Vagina (tissue), 2 donors: Measurements from ENCODE around the gene ACP3. TPM values are rescaled to one million over a fixed set of nuclear protein-coding genes. Genes with fewer than 3 reads are reported as not detected.

Experiments
- DNase-seq, 2 donors: peaks; one replicate each; pipeline ENCODE4 v3.0.0-alpha.2; 2017; ENCODE audit errors: extremely low spot score in 2 of 2
- H3K27ac ChIP-seq: fragments of 200-600 bp; sonication (generic); one replicate; pipeline ENCODE4 v1.5.1; 2019
- H3K27me3 ChIP-seq: fragments of 200-600 bp; sonication (generic); one replicate; pipeline ENCODE4 v1.5.1; 2019
- H3K36me3 ChIP-seq, 2 donors: fragments of 200-600 bp; sonication (generic); one replicate each; pipeline ENCODE4 v1.5.1; 2017 to 2019
- H3K4me1 ChIP-seq: fragments of 200-600 bp; sonication (generic); one replicate; pipeline ENCODE4 v1.5.1; 2019
- H3K4me3 ChIP-seq, 2 donors: fragments of 200-600 bp; sonication (generic); 1 replicate in 1 of 2; 2 replicates in 1 of 2; pipeline ENCODE4 v1.5.1; 2016 to 2019
- H3K9me3 ChIP-seq: fragments of 200-600 bp; sonication (generic); one replicate; pipeline ENCODE4 v1.5.1; 2019
- CTCF ChIP-seq, 3 experiments: fragments of 450-650 bp in 2 of 3; fragments of 200-600 bp in 1 of 3; sonication (generic) in 1 of 3; IDR thresholded peaks; one replicate each; pipeline ENCODE4 v1.5.1; 2017 to 2019; ENCODE audit warnings: antibody characterized with exemption in 3 of 3, mild to moderate bottlenecking in 2 of 3, moderate library complexity in 2 of 3
- POLR2A ChIP-seq, 2 donors: fragments of 450-650 bp; IDR thresholded peaks; one replicate each; pipeline ENCODE4 v1.6.1; 2017; ENCODE audit warnings: antibody characterized with exemption in 2 of 2, mild to moderate bottlenecking in 2 of 2, moderate library complexity in 2 of 2
- POLR2AphosphoS5 ChIP-seq, 2 donors: sonication (generic); formaldehyde crosslinking; IDR thresholded peaks; one replicate each; pipeline ENCODE4 v1.9.0; 2017; ENCODE audit warnings: antibody characterized with exemption in 2 of 2, mild to moderate bottlenecking in 2 of 2, low read depth in 1 of 2; ENCODE audit not compliant: insufficient read depth in 1 of 2
- intact Hi-C: fragments of 100-400 bp; cut with DNase I; formaldehyde crosslinking; loops from one replicate; pipeline ENCODE4 v1.15.1; 2023
- total RNA-seq: library from RNA; depleted of rRNA; stranded (reverse); fragments of >200 nt; gene quantifications from one replicate; pipeline ENCODE4 v1.2.3, GENCODE V29; 2016

The ACP3 gene
- total RNA-seq, 1 donor from 2014 or later: 12.3 TPM

GRCh38 chr3:132279030-132279429, 38.2 kb upstream of the ACP3 start:
- TF ChIP-seq POLR2AphosphoS5 (IDR thresholded peaks at IDR 0.05; ENCODE audit: insufficient read depth in 1 of 2, low read depth in 1 of 2): no peak
- no peak for TF ChIP-seq CTCF (IDR thresholded peaks at IDR 0.05)
- TF ChIP-seq POLR2A (IDR thresholded peaks at IDR 0.05): no peak
- Histone ChIP-seq H3K27me3 (no peaks in the 10 kb centered on the region), H3K36me3 (no peaks in the 10 kb centered on the region), H3K27ac (no peak overlapping the region), H3K4me1 (no peaks in the 10 kb centered on the region), H3K4me3 (no peak overlapping the region), H3K9me3 (no peaks in the 10 kb centered on the region)
- intact Hi-C loops: no loop called here
- no peak for DNase-seq

GRCh38 chr3:132283440-132283839, 33.8 kb upstream of the ACP3 start:
- no peak for TF ChIP-seq CTCF (IDR thresholded peaks at IDR 0.05)
- no peak for TF ChIP-seq POLR2AphosphoS5 (IDR thresholded peaks at IDR 0.05; ENCODE audit: insufficient read depth in 1 of 2, low read depth in 1 of 2)
- no peak for TF ChIP-seq POLR2A (IDR thresholded peaks at IDR 0.05)
- no peak overlapping the region for H3K27ac ChIP-seq
- no peaks in the 10 kb centered on the region for H3K9me3 ChIP-seq
- H3K36me3 ChIP-seq: no peaks in the 10 kb centered on the region
- no peak for DNase-seq
- no peak overlapping the region for H3K4me3 ChIP-seq
- no peaks in the 10 kb centered on the region for H3K4me1 ChIP-seq
- no peaks in the 10 kb centered on the region for H3K27me3 ChIP-seq
- intact Hi-C loops: no loop called here

- intact Hi-C loops: no loop called here
- H3K4me3 ChIP-seq: no peak overlapping the region
- no peaks in the 10 kb centered on the region for H3K4me1 ChIP-seq
- no peak for DNase-seq
- no peaks in the 10 kb centered on the region for H3K36me3 ChIP-seq
- H3K9me3 ChIP-seq: no peaks in the 10 kb centered on the region
- H3K27me3 ChIP-seq: no peaks in the 10 kb centered on the region
- TF ChIP-seq POLR2AphosphoS5 (IDR thresholded peaks at IDR 0.05; ENCODE audit: insufficient read depth in 1 of 2, low read depth in 1 of 2): no peak
- no peak for TF ChIP-seq CTCF (IDR thresholded peaks at IDR 0.05)
- no peak for TF ChIP-seq POLR2A (IDR thresholded peaks at IDR 0.05)
- no peak overlapping the region for H3K27ac ChIP-seq
Measured at GRCh38 chr3:132283916-132284405, 33.2 kb upstream of the ACP3 start.

- Histone ChIP-seq H3K4me3 (no peak overlapping the region), H3K27ac (no peak overlapping the region), H3K4me1 (no peaks in the 10 kb centered on the region), H3K9me3 (no peaks in the 10 kb centered on the region), H3K27me3 (no peaks in the 10 kb centered on the region), H3K36me3 (no peaks in the 10 kb centered on the region)
- no peak for TF ChIP-seq POLR2A (IDR thresholded peaks at IDR 0.05)
- TF ChIP-seq POLR2AphosphoS5 (IDR thresholded peaks at IDR 0.05; ENCODE audit: insufficient read depth in 1 of 2, low read depth in 1 of 2): no peak
- TF ChIP-seq CTCF (IDR thresholded peaks at IDR 0.05): no peak
- no peak for DNase-seq
- intact Hi-C loops: no loop called here
Measured at GRCh38 chr3:132284781-132285619, 32.2 kb upstream of the ACP3 start.

GRCh38 chr3:132285620-132285945, 31.6 kb upstream of the ACP3 start:
- Histone ChIP-seq H3K27ac (no peak overlapping the region), H3K4me3 (no peak overlapping the region), H3K9me3 (no peaks in the 10 kb centered on the region), H3K4me1 (no peaks in the 10 kb centered on the region), H3K36me3 (no peaks in the 10 kb centered on the region), H3K27me3 (no peaks in the 10 kb centered on the region)
- intact Hi-C loops: no loop called here
- TF ChIP-seq CTCF (IDR thresholded peaks at IDR 0.05) (no peak), POLR2AphosphoS5 (IDR thresholded peaks at IDR 0.05; ENCODE audit: insufficient read depth in 1 of 2, low read depth in 1 of 2) (no peak), POLR2A (IDR thresholded peaks at IDR 0.05) (no peak)
- no peak for DNase-seq
